ENCODE measurements around the gene ADARB1.
"Not testable (repeated sequence)": the region's sequence is repeated elsewhere in the genome, so short reads cannot be mapped to it uniquely, and the experiment has no call there.

ADARB1 gene

DNA sequence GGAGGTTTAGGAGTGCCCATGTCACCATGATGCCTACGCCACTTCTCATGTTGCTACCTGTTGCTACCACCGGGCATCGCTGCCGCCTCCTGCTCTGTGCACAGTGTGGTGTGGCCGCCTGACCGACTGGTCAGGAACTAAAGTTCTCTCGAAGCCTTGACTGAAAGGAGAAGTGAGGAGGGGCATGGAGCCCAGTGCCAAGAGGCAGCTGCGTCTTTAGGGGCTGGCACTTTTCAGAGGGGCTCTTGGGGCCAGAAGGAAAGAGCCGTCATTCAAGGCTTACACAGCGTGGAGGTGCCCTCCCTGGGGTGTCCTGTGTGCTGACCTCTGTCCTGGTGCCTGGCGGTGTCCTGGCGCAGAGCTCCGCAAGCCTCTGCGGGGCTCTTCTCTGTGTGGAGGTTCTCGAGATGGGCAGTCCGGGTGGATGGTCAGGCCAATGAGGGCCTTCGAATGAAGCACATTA lies 57.2 kb downstream of the ADARB1 start:
- FAIRE-seq (no peak), DNase-seq (ENCODE audit: insufficient read length, low spot score) (no peak)
- no peak for TF ChIP-seq CTCF (IDR thresholded peaks at IDR 0.05; ENCODE audit: insufficient read depth, missing control alignments)

DNA sequence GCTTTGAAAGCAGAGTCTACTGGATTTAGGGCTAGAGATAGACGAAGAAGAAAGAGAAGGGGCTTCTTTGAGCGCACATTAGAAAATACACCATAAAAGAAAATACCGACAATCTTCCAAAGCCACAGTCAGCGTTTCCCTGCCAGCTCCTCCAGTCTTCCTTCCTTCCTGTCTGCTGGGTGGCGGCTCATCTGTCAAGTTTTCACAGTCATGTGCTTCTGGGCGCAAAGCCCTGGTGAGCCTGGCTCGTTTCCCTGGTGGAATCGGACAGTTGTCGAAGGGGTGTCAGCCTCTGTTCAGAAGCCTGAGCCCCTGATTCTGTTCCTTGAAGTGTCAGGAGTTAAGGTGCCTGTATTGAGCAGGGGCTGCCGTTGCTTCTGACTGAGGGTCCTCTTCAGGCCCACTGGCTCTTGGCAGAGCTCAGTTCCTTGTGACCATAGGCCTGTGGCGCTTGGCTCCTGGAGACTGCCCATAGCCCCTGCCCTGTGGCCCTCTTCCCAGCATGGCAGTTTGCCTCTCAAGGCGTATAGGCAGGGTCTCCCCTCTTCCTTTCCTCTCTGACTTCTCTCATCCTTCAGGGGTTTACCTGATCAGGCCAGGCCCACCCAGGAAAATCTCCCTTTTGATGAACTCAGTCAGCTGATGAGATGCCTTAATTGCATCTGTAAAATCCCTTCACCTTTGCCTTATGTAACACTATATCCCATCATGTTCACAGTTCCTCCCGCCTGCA lies 58.6 kb downstream of the ADARB1 start:
- FAIRE-seq = no peak
- DNase-seq (ENCODE audit: insufficient read length, low spot score) = no peak
- TF ChIP-seq CTCF (IDR thresholded peaks at IDR 0.05; ENCODE audit: insufficient read depth, missing control alignments) = no peak

DNA sequence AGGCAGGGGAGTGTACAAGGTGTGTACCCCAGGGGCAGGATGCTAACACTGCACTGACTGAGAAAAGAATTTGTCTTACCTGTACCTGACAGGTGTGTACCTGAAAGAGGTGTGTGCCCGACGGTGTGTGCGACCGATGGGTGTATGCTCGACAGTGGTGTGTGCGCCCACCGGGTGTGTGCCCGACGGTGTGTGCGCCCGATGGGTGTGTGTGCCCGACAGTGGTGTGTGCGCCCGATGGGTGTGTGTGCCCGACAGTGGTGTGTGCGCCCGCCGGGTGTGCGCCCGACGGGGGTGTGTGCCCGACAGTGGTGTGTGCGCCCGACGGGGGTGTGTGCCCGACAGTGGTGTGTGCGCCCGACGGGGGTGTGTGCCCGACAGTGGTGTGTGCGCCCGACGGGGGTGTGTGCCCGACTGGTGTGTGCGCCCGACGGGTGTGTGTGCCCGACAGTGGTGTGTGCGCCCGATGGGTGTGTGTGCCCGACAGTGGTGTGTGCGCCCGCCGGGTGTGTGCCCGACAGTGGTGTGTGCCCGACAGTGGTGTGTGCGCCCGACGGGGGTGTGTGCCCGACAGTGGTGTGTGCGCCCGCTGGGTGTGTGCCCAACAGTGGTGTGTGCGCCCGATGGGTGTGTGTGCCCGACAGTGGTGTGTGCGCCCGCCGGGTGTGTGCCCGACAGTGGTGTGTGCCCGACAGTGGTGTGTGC lies 59.3 kb downstream of the ADARB1 start:
- FAIRE-seq; DNase-seq (ENCODE audit: insufficient read length, low spot score): not testable (repeated sequence)

- DNase-seq (ENCODE audit: insufficient read length, low spot score) (no peak), FAIRE-seq (no peak)
- TF ChIP-seq CTCF (IDR thresholded peaks at IDR 0.05; ENCODE audit: insufficient read depth, missing control alignments) = no peak
These were observed 60.1 kb downstream of the ADARB1 start for GRCh38 chr21:45134279-45135076.

GRCh38 chr21:45135122-45135521 lies 60.7 kb downstream of the ADARB1 start:
- FAIRE-seq = no peak
- no peak for DNase-seq (ENCODE audit: insufficient read length, low spot score)
- TF ChIP-seq CTCF (IDR thresholded peaks at IDR 0.05; ENCODE audit: insufficient read depth, missing control alignments) = no peak

DNA sequence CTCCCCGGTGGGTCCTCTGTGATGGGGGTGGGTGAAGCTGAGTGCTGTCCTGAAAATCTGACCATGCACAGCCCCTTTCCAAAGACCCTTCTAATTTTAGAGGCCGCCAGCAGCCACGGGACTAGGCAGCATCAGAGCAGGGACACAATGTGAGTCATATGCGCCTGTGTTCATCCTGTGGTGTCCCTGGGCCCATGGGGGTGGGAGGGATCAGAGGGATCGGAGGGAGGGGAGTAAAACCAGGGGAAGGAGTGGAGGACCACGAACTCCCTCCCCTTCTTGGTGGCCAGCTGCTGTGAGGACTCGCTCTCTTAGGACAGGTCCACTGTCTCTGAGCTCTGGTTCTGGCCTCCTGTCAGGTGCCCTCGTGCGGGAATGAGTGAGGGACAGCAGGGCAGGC lies 61.5 kb downstream of the ADARB1 start:
- no peak for TF ChIP-seq CTCF (IDR thresholded peaks at IDR 0.05; ENCODE audit: insufficient read depth, missing control alignments)
- DNase-seq (ENCODE audit: insufficient read length, low spot score) (no peak), FAIRE-seq (no peak)

- no peak for FAIRE-seq
- no peak for DNase-seq (ENCODE audit: insufficient read length, low spot score)
- no peak for TF ChIP-seq CTCF (IDR thresholded peaks at IDR 0.05; ENCODE audit: insufficient read depth, missing control alignments)
These were observed 62.1 kb downstream of the ADARB1 start for GRCh38 chr21:45136500-45136899.
